WTC11 (cell line): ENCODE measurements around the gene APOBEC3B. TPM values are rescaled to one million over a fixed set of nuclear protein-coding genes. Genes with fewer than 3 reads are reported as not detected.
"Not testable (repeated sequence)": the region's sequence is repeated elsewhere in the genome, so short reads cannot be mapped to it uniquely, and the experiment has no call there.

ENCODE experiments used
- ATAC-seq: fragments of 200-7000 bp; cut with Tn5 transposase; 2 replicates; pipeline ENCODE4 v1.10.0; 2021; ENCODE audit warnings: mild to moderate bottlenecking, moderate library complexity
- CTCF ChIA-PET: fragments of 300-600 bp; sonication (Branson Sonifier 250); formaldehyde crosslinking; loops from one replicate; lab custom pipeline; 2021; ENCODE audit warnings: antibody characterized with exemption; lab: Charles Lee
- POLR2A ChIA-PET: fragments of 350-600 bp; sonication (Branson Sonifier 250); formaldehyde crosslinking; loops from one replicate; lab custom pipeline; 2021; ENCODE audit warnings: antibody characterized with exemption; lab: Charles Lee
- DNase-seq: peaks from one replicate; pipeline ENCODE4 v3.0.0; 2021; ENCODE audit warnings: low spot score
- H3K27ac Mint-ChIP-seq: 2 replicates; pipeline ENCODE4 v1.8.0; 2021; ENCODE audit warnings: mixed read lengths
- H3K27me3 Mint-ChIP-seq: 2 replicates; pipeline ENCODE4 v1.8.0; 2021; ENCODE audit warnings: low read depth, mild to moderate bottlenecking, moderate library complexity, mixed read lengths
- H3K36me3 Mint-ChIP-seq: 2 replicates; pipeline ENCODE4 v1.8.0; 2021; ENCODE audit warnings: mixed read lengths
- H3K4me1 Mint-ChIP-seq: 2 replicates; pipeline ENCODE4 v1.8.0; 2022; ENCODE audit warnings: mixed read lengths
- H3K4me3 Mint-ChIP-seq: 2 replicates; pipeline ENCODE4 v1.8.0; 2021; ENCODE audit warnings: mild to moderate bottlenecking, moderate library complexity, mixed read lengths
- H3K9me3 Mint-ChIP-seq: 2 replicates; pipeline ENCODE4 v1.8.0; 2021; ENCODE audit warnings: mixed read lengths
- EMX1 ChIP-seq: fragments of 250-450 bp; sonication (Bioruptor Pico); IDR thresholded peaks from 2 replicates; pipeline ENCODE4 v1.8.0; 2021; ENCODE audit warnings: mild to moderate bottlenecking
- ESRRA ChIP-seq: sonication (generic); formaldehyde crosslinking; IDR thresholded peaks from 2 replicates; pipeline ENCODE4 v1.8.1; 2022; ENCODE audit warnings: mild to moderate bottlenecking, missing genetic modification reagents, borderline replicate concordance
- HMGA2 ChIP-seq: fragments of 250-450 bp; sonication (Bioruptor Pico); IDR thresholded peaks from 2 replicates; pipeline ENCODE4 v1.4.0; 2021; ENCODE audit warnings: mild to moderate bottlenecking, moderate library complexity
- NFYB ChIP-seq: sonication (generic); formaldehyde crosslinking; conservative IDR thresholded peaks from 2 replicates; pipeline ENCODE4 v1.8.0; 2022; ENCODE audit warnings: low read depth, missing genetic modification reagents
- RELA ChIP-seq: sonication (generic); formaldehyde crosslinking; IDR thresholded peaks from 2 replicates; pipeline ENCODE4 v1.8.1; 2022; ENCODE audit warnings: missing genetic modification reagents, mild to moderate bottlenecking, borderline replicate concordance
- RORB ChIP-seq: fragments of 250-450 bp; sonication (Bioruptor Pico); IDR thresholded peaks from 2 replicates; pipeline ENCODE4 v1.9.0; 2021; ENCODE audit warnings: mild to moderate bottlenecking
- SMAD3 ChIP-seq: sonication (generic); formaldehyde crosslinking; IDR thresholded peaks from 2 replicates; pipeline ENCODE4 v1.8.0; 2022; ENCODE audit warnings: missing genetic modification reagents, mild to moderate bottlenecking, borderline replicate concordance
- TCF7 ChIP-seq: sonication (generic); formaldehyde crosslinking; IDR thresholded peaks from 2 replicates; pipeline ENCODE4 v1.8.0; 2022; ENCODE audit warnings: mild to moderate bottlenecking, low read depth, missing genetic modification reagents, moderate library complexity
- ZNF263 ChIP-seq: sonication (generic); formaldehyde crosslinking; IDR thresholded peaks from 2 replicates; pipeline ENCODE4 v1.8.1; 2022; ENCODE audit warnings: low read depth, mild to moderate bottlenecking, moderate library complexity, missing genetic modification reagents
- ZNF396 ChIP-seq: fragments of 250-450 bp; sonication (Bioruptor Pico); IDR thresholded peaks from 2 replicates; pipeline ENCODE4 v1.8.0; 2021; ENCODE audit warnings: mild to moderate bottlenecking, moderate library complexity, borderline replicate concordance
- total RNA-seq: library from RNA; stranded (reverse); gene quantifications from 3 replicates; pipeline ENCODE4 v1.2.3, GENCODE V29; 2021
- TF ChIP-seq, protein P1 (sequence below): sonication (generic); formaldehyde crosslinking; IDR thresholded peaks from 2 replicates; pipeline ENCODE4 v1.8.0; 2022; ENCODE audit warnings: missing genetic modification reagents
- TF ChIP-seq, protein P2 (sequence below): sonication (generic); formaldehyde crosslinking; IDR thresholded peaks from 2 replicates; pipeline ENCODE4 v1.8.1; 2023; ENCODE audit warnings: mild to moderate bottlenecking, missing genetic modification reagents
- TF ChIP-seq, protein P3 (sequence below): sonication (generic); formaldehyde crosslinking; conservative IDR thresholded peaks from 2 replicates; pipeline ENCODE4 v1.8.1; 2022; ENCODE audit warnings: mild to moderate bottlenecking, missing genetic modification reagents
- TF ChIP-seq, protein P4 (sequence below): fragments of 200-600 bp; IDR thresholded peaks from 2 replicates; pipeline ENCODE4 v1.8.0; 2022; ENCODE audit warnings: antibody characterized with exemption

Gene APOBEC3B
- total RNA-seq, 1 experiment from 2014 or later: 4.0 TPM

DNA sequence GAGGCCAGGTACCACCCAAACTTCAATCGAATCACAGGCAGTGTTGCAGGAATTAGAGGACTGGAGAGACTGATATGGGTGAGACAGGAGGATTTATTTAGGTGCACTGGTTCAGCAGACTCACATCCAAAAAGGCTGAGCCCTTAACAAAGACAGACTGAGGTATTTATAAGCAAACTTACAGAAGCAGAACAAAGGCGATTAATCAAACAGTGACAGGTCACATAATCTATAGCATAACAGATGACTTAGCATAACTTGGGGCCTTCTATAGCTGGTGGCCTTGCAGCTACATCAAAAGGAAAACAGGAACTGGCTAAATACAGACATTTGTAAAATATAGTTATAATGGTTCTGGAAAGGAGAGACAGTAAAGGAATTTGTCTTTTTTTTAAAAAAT lies 2.1 kb downstream of the APOBEC3B start (continued):
- TF ChIP-seq, protein P1, sequence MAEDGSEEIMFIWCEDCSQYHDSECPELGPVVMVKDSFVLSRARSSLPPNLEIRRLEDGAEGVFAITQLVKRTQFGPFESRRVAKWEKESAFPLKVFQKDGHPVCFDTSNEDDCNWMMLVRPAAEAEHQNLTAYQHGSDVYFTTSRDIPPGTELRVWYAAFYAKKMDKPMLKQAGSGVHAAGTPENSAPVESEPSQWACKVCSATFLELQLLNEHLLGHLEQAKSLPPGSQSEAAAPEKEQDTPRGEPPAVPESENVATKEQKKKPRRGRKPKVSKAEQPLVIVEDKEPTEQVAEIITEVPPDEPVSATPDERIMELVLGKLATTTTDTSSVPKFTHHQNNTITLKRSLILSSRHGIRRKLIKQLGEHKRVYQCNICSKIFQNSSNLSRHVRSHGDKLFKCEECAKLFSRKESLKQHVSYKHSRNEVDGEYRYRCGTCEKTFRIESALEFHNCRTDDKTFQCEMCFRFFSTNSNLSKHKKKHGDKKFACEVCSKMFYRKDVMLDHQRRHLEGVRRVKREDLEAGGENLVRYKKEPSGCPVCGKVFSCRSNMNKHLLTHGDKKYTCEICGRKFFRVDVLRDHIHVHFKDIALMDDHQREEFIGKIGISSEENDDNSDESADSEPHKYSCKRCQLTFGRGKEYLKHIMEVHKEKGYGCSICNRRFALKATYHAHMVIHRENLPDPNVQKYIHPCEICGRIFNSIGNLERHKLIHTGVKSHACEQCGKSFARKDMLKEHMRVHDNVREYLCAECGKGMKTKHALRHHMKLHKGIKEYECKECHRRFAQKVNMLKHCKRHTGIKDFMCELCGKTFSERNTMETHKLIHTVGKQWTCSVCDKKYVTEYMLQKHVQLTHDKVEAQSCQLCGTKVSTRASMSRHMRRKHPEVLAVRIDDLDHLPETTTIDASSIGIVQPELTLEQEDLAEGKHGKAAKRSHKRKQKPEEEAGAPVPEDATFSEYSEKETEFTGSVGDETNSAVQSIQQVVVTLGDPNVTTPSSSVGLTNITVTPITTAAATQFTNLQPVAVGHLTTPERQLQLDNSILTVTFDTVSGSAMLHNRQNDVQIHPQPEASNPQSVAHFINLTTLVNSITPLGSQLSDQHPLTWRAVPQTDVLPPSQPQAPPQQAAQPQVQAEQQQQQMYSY: no peak
- TF ChIP-seq SMAD3 (no peak), TCF7 (no peak), RORB (CRISPR knock-in tag) (no peak)
- TF ChIP-seq, protein P2, sequence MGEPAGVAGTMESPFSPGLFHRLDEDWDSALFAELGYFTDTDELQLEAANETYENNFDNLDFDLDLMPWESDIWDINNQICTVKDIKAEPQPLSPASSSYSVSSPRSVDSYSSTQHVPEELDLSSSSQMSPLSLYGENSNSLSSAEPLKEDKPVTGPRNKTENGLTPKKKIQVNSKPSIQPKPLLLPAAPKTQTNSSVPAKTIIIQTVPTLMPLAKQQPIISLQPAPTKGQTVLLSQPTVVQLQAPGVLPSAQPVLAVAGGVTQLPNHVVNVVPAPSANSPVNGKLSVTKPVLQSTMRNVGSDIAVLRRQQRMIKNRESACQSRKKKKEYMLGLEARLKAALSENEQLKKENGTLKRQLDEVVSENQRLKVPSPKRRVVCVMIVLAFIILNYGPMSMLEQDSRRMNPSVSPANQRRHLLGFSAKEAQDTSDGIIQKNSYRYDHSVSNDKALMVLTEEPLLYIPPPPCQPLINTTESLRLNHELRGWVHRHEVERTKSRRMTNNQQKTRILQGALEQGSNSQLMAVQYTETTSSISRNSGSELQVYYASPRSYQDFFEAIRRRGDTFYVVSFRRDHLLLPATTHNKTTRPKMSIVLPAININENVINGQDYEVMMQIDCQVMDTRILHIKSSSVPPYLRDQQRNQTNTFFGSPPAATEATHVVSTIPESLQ (CRISPR knock-in tag): no peak
- TF ChIP-seq, all 79 proteins: peak for 0

DNA sequence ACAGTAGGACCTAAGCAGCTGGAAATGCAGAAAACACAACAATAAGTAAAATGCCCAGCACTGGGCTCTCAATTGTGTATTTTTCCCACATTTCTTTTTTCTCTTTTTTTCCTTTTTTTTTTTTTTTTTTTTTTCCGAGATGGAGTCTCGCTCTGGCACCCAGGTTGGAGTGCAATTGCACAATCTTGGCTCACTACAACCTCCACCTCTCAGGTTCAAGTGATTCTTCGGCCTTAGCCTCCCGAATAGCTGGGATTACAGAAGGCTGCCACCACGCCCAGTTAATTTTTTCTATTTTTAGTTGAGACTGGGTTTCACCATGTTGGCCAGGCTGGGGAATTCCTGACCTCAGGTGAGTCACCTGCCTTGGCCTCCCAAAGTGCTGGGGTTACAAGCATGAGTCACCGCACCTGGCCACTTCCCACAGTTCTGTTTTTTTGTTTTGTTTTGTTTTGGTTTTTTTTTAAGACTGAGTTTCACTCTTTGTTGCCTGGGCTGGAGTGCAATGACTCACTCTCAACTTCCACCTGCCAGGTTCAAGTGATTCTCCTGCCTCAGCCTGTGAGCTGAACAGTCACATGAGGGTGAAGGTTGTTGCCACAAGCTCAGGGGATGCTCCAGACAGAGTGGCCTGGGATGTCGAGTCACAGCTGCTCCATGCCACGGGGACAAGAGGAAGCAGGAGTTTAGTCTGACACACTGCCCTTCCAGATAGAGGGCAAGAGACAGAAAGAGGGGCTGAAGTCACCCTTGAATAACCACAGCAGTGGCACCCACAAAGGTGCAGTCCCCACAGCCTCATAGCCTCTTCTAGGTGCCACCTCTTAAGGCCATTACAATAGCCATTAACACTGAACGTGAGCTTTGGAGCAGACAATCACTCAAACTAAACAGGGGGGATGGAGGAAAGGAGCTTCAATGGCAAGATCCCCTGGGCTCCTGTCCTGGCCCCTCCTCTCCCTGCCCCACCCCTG lies 2.9 kb downstream of the APOBEC3B start:
- H3K9me3 Mint-ChIP-seq, H3K27ac Mint-ChIP-seq, H3K36me3 Mint-ChIP-seq, POLR2A ChIA-PET, CTCF ChIA-PET, H3K27me3 Mint-ChIP-seq, H3K4me3 Mint-ChIP-seq, H3K4me1 Mint-ChIP-seq, ATAC-seq, DNase-seq: not testable (repeated sequence)

DNA sequence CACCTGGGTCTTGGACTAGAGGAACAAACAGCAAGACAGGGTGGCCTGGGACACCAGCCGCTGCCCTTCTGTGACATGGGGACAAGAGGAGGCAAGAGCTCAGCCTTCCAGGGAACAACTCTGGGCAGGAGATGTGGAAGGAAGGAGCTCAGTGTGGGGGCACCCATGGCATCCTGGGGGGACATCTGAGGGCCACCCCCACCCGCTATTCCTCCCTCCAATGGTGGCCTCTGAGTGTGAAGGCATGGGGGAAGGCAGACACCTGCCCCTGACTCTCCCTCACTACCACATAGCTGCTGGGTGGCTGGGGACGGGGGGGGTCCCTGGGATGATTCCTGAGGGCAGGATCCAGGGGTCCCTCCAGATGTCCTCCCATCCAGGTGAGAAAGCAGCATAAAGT lies 4.5 kb downstream of the APOBEC3B start:
- TF ChIP-seq ESRRA: no peak
- TF ChIP-seq, protein P3, sequence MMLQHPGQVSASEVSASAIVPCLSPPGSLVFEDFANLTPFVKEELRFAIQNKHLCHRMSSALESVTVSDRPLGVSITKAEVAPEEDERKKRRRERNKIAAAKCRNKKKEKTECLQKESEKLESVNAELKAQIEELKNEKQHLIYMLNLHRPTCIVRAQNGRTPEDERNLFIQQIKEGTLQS (CRISPR knock-in tag): no peak
- TF ChIP-seq EMX1 (CRISPR knock-in tag): no peak
- TF ChIP-seq, protein P4, sequence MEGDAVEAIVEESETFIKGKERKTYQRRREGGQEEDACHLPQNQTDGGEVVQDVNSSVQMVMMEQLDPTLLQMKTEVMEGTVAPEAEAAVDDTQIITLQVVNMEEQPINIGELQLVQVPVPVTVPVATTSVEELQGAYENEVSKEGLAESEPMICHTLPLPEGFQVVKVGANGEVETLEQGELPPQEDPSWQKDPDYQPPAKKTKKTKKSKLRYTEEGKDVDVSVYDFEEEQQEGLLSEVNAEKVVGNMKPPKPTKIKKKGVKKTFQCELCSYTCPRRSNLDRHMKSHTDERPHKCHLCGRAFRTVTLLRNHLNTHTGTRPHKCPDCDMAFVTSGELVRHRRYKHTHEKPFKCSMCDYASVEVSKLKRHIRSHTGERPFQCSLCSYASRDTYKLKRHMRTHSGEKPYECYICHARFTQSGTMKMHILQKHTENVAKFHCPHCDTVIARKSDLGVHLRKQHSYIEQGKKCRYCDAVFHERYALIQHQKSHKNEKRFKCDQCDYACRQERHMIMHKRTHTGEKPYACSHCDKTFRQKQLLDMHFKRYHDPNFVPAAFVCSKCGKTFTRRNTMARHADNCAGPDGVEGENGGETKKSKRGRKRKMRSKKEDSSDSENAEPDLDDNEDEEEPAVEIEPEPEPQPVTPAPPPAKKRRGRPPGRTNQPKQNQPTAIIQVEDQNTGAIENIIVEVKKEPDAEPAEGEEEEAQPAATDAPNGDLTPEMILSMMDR: no peak
- TF ChIP-seq RELA (CRISPR knock-in tag): no peak
- H3K27me3 Mint-ChIP-seq: no peaks in the 10 kb centered on the region
- H3K27ac Mint-ChIP-seq: no peak overlapping the region
- H3K9me3 Mint-ChIP-seq: peaks cover 5% of the 10 kb centered on the region
- H3K4me3 Mint-ChIP-seq: no peak overlapping the region
- peaks cover 7% of the 10 kb centered on the region for H3K36me3 Mint-ChIP-seq
- POLR2A ChIA-PET: no interaction called here
- ATAC-seq (no peak), DNase-seq (no peak)
- peaks cover 1% of the 10 kb centered on the region for H3K4me1 Mint-ChIP-seq
- CTCF ChIA-PET: no interaction called here

DNA sequence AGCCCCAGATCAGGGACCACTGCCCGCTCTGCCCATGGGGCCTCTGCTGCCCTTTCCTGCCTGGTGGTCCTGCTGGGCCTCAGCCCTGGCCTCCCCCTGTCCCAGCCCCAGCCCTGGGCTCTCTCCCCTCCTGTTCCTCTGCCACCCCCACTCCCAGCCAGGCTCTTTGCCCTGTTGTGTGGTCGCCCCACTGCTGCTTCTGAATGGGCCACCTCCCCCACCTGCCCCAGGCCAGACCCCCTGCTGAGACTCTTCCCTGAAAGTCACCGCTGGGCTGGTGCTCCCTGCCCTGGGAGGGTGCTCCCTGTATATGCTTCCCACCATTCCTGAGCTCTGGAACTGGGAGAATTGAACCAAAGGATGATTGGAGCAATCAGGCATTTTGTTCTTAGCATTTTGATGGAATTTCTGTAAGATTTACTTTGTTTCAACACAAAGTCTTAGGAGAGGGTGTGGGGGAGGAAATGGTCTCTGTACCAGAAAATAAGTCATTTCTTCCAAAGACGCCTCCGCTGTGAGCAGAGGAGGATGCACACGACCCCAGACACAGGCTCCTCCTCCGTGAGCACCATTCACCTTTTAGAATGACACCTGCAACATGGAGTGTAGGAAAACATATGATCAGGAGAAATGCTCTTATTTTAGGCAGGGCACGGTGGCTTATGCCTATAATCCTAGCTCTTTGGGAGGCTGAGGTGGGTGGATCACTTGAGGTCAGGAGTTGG lies 5.2 kb downstream of the APOBEC3B start:
- CTCF ChIA-PET: no interaction called here
- H3K36me3 Mint-ChIP-seq: peaks cover 7% of the 10 kb centered on the region
- no peak for DNase-seq

More for the DNA sequence above, 5.2 kb downstream of the APOBEC3B start:
- POLR2A ChIA-PET: no interaction called here
- Mint-ChIP-seq H3K4me3 (no peak overlapping the region), H3K27me3 (no peaks in the 10 kb centered on the region), H3K27ac (no peak overlapping the region), H3K9me3 (peaks cover 5% of the 10 kb centered on the region), H3K4me1 (peaks cover 1% of the 10 kb centered on the region)
- TF ChIP-seq HMGA2 (CRISPR knock-in tag) (no peak), ZNF263 (CRISPR knock-in tag) (peak; percentile 68), TCF7 (no peak), ZNF396 (CRISPR knock-in tag) (no peak), NFYB (CRISPR knock-in tag) (no peak)
- no peak for ATAC-seq
